H1 (cell line): Measurements from ENCODE around the gene LCN9. TPM values are rescaled to one million over a fixed set of nuclear protein-coding genes. Genes with fewer than 3 reads are reported as not detected.

Experiments used
- JUND ChIP-seq: IDR thresholded peaks from 2 replicates; pipeline ENCODE4 v1.6.1; 2011; ENCODE audit warnings: mild to moderate bottlenecking, improper control_type of control experiment, low read length
- polyA plus RNA-seq, 7 experiments: library from polyadenylated mRNA; depleted of rRNA in 3 of 7; stranded (reverse) in 5 of 7; unstranded in 2 of 7; fragments of >200 nt in 5 of 7; fragments of 200-250 nt in 2 of 7; gene quantifications; 1 replicate in 5 of 7; 2 replicates in 1 of 7; 4 replicates in 1 of 7; pipeline versions ENCODE4 v1.2.1 to v1.2.3, GENCODE V29; 2011 to 2013; ENCODE audit warnings: missing spikeins in 2 of 7, mixed read lengths in 2 of 7
- total RNA-seq: library from RNA; stranded (reverse); fragmentation: NEBNext Ultra II Directional; extraction: Animal tissue kit (Norgen Biotek cat#: 25700); gene quantifications from 2 replicates; pipeline ENCODE4 v1.2.1, GENCODE V29; 2021
- TF ChIP-seq, protein P1 (sequence below): fragments of 300-600 bp; sonication (generic); IDR thresholded peaks from 2 replicates; pipeline ENCODE4 v1.7.1; 2012; ENCODE audit warnings: low read length, moderate library complexity, mild to moderate bottlenecking, inconsistent platforms; ENCODE audit not compliant: insufficient replicate concordance

LCN9 gene
- total and polyA plus RNA-seq, 2 of the 8 experiments (the other 6 are each of a cell fraction or from before 2014, with no cell fraction given), result 2.3 to 3.1 TPM

GRCh38 chr9:135714242-135715055 is 51.3 kb downstream of the LCN9 start (continued):
- TF ChIP-seq, protein P1, sequence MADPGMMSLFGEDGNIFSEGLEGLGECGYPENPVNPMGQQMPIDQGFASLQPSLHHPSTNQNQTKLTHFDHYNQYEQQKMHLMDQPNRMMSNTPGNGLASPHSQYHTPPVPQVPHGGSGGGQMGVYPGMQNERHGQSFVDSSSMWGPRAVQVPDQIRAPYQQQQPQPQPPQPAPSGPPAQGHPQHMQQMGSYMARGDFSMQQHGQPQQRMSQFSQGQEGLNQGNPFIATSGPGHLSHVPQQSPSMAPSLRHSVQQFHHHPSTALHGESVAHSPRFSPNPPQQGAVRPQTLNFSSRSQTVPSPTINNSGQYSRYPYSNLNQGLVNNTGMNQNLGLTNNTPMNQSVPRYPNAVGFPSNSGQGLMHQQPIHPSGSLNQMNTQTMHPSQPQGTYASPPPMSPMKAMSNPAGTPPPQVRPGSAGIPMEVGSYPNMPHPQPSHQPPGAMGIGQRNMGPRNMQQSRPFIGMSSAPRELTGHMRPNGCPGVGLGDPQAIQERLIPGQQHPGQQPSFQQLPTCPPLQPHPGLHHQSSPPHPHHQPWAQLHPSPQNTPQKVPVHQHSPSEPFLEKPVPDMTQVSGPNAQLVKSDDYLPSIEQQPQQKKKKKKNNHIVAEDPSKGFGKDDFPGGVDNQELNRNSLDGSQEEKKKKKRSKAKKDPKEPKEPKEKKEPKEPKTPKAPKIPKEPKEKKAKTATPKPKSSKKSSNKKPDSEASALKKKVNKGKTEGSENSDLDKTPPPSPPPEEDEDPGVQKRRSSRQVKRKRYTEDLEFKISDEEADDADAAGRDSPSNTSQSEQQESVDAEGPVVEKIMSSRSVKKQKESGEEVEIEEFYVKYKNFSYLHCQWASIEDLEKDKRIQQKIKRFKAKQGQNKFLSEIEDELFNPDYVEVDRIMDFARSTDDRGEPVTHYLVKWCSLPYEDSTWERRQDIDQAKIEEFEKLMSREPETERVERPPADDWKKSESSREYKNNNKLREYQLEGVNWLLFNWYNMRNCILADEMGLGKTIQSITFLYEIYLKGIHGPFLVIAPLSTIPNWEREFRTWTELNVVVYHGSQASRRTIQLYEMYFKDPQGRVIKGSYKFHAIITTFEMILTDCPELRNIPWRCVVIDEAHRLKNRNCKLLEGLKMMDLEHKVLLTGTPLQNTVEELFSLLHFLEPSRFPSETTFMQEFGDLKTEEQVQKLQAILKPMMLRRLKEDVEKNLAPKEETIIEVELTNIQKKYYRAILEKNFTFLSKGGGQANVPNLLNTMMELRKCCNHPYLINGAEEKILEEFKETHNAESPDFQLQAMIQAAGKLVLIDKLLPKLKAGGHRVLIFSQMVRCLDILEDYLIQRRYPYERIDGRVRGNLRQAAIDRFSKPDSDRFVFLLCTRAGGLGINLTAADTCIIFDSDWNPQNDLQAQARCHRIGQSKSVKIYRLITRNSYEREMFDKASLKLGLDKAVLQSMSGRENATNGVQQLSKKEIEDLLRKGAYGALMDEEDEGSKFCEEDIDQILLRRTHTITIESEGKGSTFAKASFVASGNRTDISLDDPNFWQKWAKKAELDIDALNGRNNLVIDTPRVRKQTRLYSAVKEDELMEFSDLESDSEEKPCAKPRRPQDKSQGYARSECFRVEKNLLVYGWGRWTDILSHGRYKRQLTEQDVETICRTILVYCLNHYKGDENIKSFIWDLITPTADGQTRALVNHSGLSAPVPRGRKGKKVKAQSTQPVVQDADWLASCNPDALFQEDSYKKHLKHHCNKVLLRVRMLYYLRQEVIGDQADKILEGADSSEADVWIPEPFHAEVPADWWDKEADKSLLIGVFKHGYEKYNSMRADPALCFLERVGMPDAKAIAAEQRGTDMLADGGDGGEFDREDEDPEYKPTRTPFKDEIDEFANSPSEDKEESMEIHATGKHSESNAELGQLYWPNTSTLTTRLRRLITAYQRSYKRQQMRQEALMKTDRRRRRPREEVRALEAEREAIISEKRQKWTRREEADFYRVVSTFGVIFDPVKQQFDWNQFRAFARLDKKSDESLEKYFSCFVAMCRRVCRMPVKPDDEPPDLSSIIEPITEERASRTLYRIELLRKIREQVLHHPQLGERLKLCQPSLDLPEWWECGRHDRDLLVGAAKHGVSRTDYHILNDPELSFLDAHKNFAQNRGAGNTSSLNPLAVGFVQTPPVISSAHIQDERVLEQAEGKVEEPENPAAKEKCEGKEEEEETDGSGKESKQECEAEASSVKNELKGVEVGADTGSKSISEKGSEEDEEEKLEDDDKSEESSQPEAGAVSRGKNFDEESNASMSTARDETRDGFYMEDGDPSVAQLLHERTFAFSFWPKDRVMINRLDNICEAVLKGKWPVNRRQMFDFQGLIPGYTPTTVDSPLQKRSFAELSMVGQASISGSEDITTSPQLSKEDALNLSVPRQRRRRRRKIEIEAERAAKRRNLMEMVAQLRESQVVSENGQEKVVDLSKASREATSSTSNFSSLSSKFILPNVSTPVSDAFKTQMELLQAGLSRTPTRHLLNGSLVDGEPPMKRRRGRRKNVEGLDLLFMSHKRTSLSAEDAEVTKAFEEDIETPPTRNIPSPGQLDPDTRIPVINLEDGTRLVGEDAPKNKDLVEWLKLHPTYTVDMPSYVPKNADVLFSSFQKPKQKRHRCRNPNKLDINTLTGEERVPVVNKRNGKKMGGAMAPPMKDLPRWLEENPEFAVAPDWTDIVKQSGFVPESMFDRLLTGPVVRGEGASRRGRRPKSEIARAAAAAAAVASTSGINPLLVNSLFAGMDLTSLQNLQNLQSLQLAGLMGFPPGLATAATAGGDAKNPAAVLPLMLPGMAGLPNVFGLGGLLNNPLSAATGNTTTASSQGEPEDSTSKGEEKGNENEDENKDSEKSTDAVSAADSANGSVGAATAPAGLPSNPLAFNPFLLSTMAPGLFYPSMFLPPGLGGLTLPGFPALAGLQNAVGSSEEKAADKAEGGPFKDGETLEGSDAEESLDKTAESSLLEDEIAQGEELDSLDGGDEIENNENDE, result no peak
- no peak for TF ChIP-seq JUND
